ENCODE results near the gene DNAJC9. TPM values are rescaled to one million over a fixed set of nuclear protein-coding genes. Genes with fewer than 3 reads are reported as not detected.

The DNAJC9 gene
- total RNA-seq, 1 experiment from 2014 or later: 53.3 TPM

GRCh38 chr10:73206385-73206784 lies 40.7 kb downstream of the DNAJC9 start:
- no peak for DNase-seq (ENCODE audit: low spot score)
- in situ Hi-C loops (cut with HindIII; ENCODE audit: low sequenced_read_pairs): no loop called here

GRCh38 chr10:73205890-73206289 lies 41.2 kb downstream of the DNAJC9 start:
- in situ Hi-C loops (cut with HindIII; ENCODE audit: low sequenced_read_pairs): no loop called here

GRCh38 chr10:73205081-73205480 lies 42.0 kb downstream of the DNAJC9 start:
- in situ Hi-C loops (cut with HindIII; ENCODE audit: low sequenced_read_pairs): no loop called here
- DNase-seq (ENCODE audit: low spot score): no peak

More at GRCh38 chr10:73205890-73206289, 41.2 kb downstream of the DNAJC9 start:
- no peak for DNase-seq (ENCODE audit: low spot score)

Other genes with a start within 250 kb of the DNAJC9 start
- gene P4HA1, start 150.4 kb downstream of the DNAJC9 start, total RNA-seq (2014; rRNA removed; shearing (Covaris generic)): 49.0 and 62.2 TPM in 2 replicates
- gene NUDT13, start 136.8 kb downstream of the DNAJC9 start, total RNA-seq (2014; rRNA removed; shearing (Covaris generic)): not detected in 2 replicates
- 55.0 and 60.2 TPM in 2 replicates for gene ECD, start 79.2 kb downstream of the DNAJC9 start, total RNA-seq (2014; rRNA removed; shearing (Covaris generic))
- 12.8 and 26.6 TPM in 2 replicates for gene FAM149B1, start 79.1 kb downstream of the DNAJC9 start, total RNA-seq (2014; rRNA removed; shearing (Covaris generic))
- gene MRPS16, start 5.4 kb upstream of the DNAJC9 start, total RNA-seq (2014; rRNA removed; shearing (Covaris generic)): 73.5 and 94.1 TPM in 2 replicates
- 0.78 and 2.0 TPM in 2 replicates for gene CFAP70, start 111.6 kb upstream of the DNAJC9 start, total RNA-seq (2014; rRNA removed; shearing (Covaris generic))
- 62.3 and 64.0 TPM in 2 replicates for gene ANXA7, start 166.8 kb upstream of the DNAJC9 start, total RNA-seq (2014; rRNA removed; shearing (Covaris generic))
- gene MSS51, start 186.3 kb upstream of the DNAJC9 start, total RNA-seq (2014; rRNA removed; shearing (Covaris generic)): 0.61 and 0.86 TPM in 2 replicates
- gene PPP3CB, start 248.8 kb upstream of the DNAJC9 start, total RNA-seq (2014; rRNA removed; shearing (Covaris generic)): 6.6 and 7.8 TPM in 2 replicates